Measurements from ENCODE around the gene ACTN1.

GRCh38 chr14:68892961-68893360 is 86.1 kb downstream of the ACTN1 start:
- TF ChIP-seq CHD2 (IDR thresholded peaks at IDR 0.05; ENCODE audit: low read length, partially characterized antibody) (no peak), FOXM1 (IDR thresholded peaks at IDR 0.05; ENCODE audit: low read depth) (no peak), CTCF (IDR thresholded peaks at IDR 0.05) (no peak), GATA2 (CRISPR knock-in tag; IDR thresholded peaks at IDR 0.05) (no peak), POLR2AphosphoS5 (IDR thresholded peaks at IDR 0.05; ENCODE audit: low read depth, low read length) (no peak), TCF12 (IDR thresholded peaks at IDR 0.05) (no peak), GABPA (IDR thresholded peaks at IDR 0.05; ENCODE audit: low read depth) (no peak), REST (IDR thresholded peaks at IDR 0.05; ENCODE audit: low read depth, low read length) (no peak), MAX (IDR thresholded peaks at IDR 0.05; ENCODE audit: low read depth) (no peak), USF2 (IDR thresholded peaks at IDR 0.05; ENCODE audit: borderline replicate concordance, low read depth, low read length) (no peak), YY1 (IDR thresholded peaks at IDR 0.05; ENCODE audit: low read depth) (no peak), MXI1 (IDR thresholded peaks at IDR 0.05; ENCODE audit: low read depth, low read length) (no peak)
